HepG2 (cell line): Measurements from ENCODE around the gene MBTD1. TPM values are rescaled to one million over a fixed set of nuclear protein-coding genes. Genes with fewer than 3 reads are reported as not detected.

Experiments used
- ATAC-seq: fragments of 200-7000 bp; cut with Tn5 transposase; 3 replicates; pipeline ENCODE4 v1.9.1; 2020; ENCODE audit warnings: mild to moderate bottlenecking, moderate library complexity
- BruUV-seq: library from RNA; stranded (reverse); fragments of 400-500 nt; replicated peaks from 2 replicates; lab custom pipeline; 2021; lab: Mats Ljungman, UMichigan
- CTCF ChIA-PET: fragments of 300-600 bp; formaldehyde crosslinking; extraction: SDS; loops from one replicate; lab custom pipeline; 2021; ENCODE audit warnings: low total read pairs, inconsistent platforms, low intra/inter-chr PET ratio; lab: Yijun Ruan, JAX
- POLR2A ChIA-PET: fragments of 350-600 bp; sonication (Branson Sonifier 250); formaldehyde crosslinking; loops from one replicate; lab custom pipeline; 2020; ENCODE audit warnings: antibody characterized with exemption, inconsistent platforms; lab: Yijun Ruan, JAX
- DNase-seq: peaks from one replicate; pipeline ENCODE4 v3.0.0-alpha.2; 2015; ENCODE audit warnings: low spot score
- FAIRE-seq: peaks from 3 replicates; lab custom pipeline; 2011; peaks lifted over from hg19 to GRCh38; lab: Jason Lieb, UNC
- H2AFZ ChIP-seq: one replicate; pipeline ENCODE4 v1.6.1; 2011; ENCODE audit warnings: low read length, inconsistent platforms
- H3K27ac ChIP-seq: fragments of 300-600 bp; 3 replicates; pipeline ENCODE4 v1.8.0; 2011; ENCODE audit warnings: mixed run types, mild to moderate bottlenecking, mixed read lengths, low read length, inconsistent platforms; ENCODE audit not compliant: insufficient read depth; ENCODE audit errors: extremely low read length
- H3K27me3 ChIP-seq, 2 experiments: fragments of 200-600 bp in 1 of 2; 2 replicates in 1 of 2; 3 replicates in 1 of 2; pipeline versions ENCODE4 v1.6.0 to v1.8.0; 2011; ENCODE audit warnings: low read length in 2 of 2, mild to moderate bottlenecking in 2 of 2, moderate library complexity in 2 of 2, inconsistent platforms in 1 of 2; ENCODE audit not compliant: insufficient read depth in 2 of 2, control insufficient read depth in 1 of 2
- H3K36me3 ChIP-seq, 2 experiments: fragments of 200-600 bp in 1 of 2; replicated peaks in 1 of 2; 2 replicates in 1 of 2; 3 replicates in 1 of 2; pipeline versions ENCODE4 v1.5.1 to v1.8.0; 2011; ENCODE audit warnings: low read length in 2 of 2, inconsistent platforms in 1 of 2; ENCODE audit not compliant: insufficient read depth in 2 of 2, control insufficient read depth in 1 of 2
- H3K4me1 ChIP-seq: 2 replicates; pipeline ENCODE4 v1.5.1; 2012; ENCODE audit warnings: low read length, inconsistent platforms; ENCODE audit not compliant: insufficient read depth
- H3K4me2 ChIP-seq: 2 replicates; pipeline ENCODE4 v1.6.0; 2011; ENCODE audit warnings: low read depth, low read length, inconsistent platforms
- H3K4me3 ChIP-seq, 3 experiments: fragments of 200-600 bp in 1 of 3; sonication (generic), shearing (Covaris generic) in 1 of 3; replicated peaks in 1 of 3; 2 replicates each; pipeline ENCODE4 v1.5.1; 2011 to 2016; ENCODE audit warnings: low read length in 3 of 3, inconsistent platforms in 2 of 3, low read depth in 2 of 3, mild to moderate bottlenecking in 2 of 3, control low read depth in 1 of 3, mixed read lengths in 1 of 3; ENCODE audit not compliant: insufficient read depth in 1 of 3
- H3K79me2 ChIP-seq: one replicate; pipeline ENCODE4 v1.6.1; 2011; ENCODE audit warnings: low read length, inconsistent platforms; ENCODE audit not compliant: insufficient read depth
- H3K9ac ChIP-seq: 2 replicates; pipeline ENCODE4 v1.6.0; 2011; ENCODE audit warnings: mild to moderate bottlenecking, low read depth, low read length, inconsistent platforms; ENCODE audit not compliant: insufficient read depth
- H3K9me3 ChIP-seq: 2 replicates; pipeline ENCODE4 v1.5.1; 2012; ENCODE audit warnings: mild to moderate bottlenecking, low read length
- H4K20me1 ChIP-seq: 2 replicates; pipeline ENCODE4 v1.6.0; 2011; ENCODE audit warnings: inconsistent platforms, mild to moderate bottlenecking, low read length, moderate library complexity; ENCODE audit not compliant: insufficient read depth
- AKAP8 ChIP-seq: sonication (generic); formaldehyde crosslinking; IDR thresholded peaks from 2 replicates; pipeline ENCODE4 v1.5.1; 2020; ENCODE audit warnings: mild to moderate bottlenecking, missing genetic modification reagents
- CEBPG ChIP-seq: IDR thresholded peaks from 2 replicates; pipeline ENCODE4 v1.6.1; 2016
- EHMT2 ChIP-seq: fragments of 200-600 bp; sonication (generic); IDR thresholded peaks from 2 replicates; pipeline ENCODE4 v1.7.0; 2017; ENCODE audit warnings: antibody characterized with exemption, low read depth, low read length, borderline replicate concordance
- FOXP4 ChIP-seq: sonication (generic); formaldehyde crosslinking; IDR thresholded peaks from 2 replicates; pipeline ENCODE4 v1.4.0; 2020; ENCODE audit warnings: missing genetic modification reagents
- HDAC2 ChIP-seq: sonication (generic); formaldehyde crosslinking; IDR thresholded peaks from 2 replicates; pipeline ENCODE4 v1.4.0; 2020; ENCODE audit warnings: missing genetic modification reagents
- HMGXB3 ChIP-seq: sonication (generic); formaldehyde crosslinking; IDR thresholded peaks from 2 replicates; pipeline ENCODE4 v1.4.0; 2020; ENCODE audit warnings: missing genetic modification reagents, borderline replicate concordance
- MED13 ChIP-seq: sonication (generic); formaldehyde crosslinking; IDR thresholded peaks from 2 replicates; pipeline ENCODE4 v1.5.0; 2020; ENCODE audit warnings: missing genetic modification reagents
- RFX3 ChIP-seq: IDR thresholded peaks from 2 replicates; pipeline ENCODE4 v1.6.1; 2016; ENCODE audit warnings: missing biosample characterization, missing genetic modification reagents
- SIX1 ChIP-seq: sonication (generic); formaldehyde crosslinking; IDR thresholded peaks from 2 replicates; pipeline ENCODE4 v1.4.0; 2020; ENCODE audit warnings: missing genetic modification reagents, borderline replicate concordance
- ZBTB39 ChIP-seq: sonication (generic); formaldehyde crosslinking; IDR thresholded peaks from 2 replicates; pipeline ENCODE4 v1.5.0; 2020; ENCODE audit warnings: missing genetic modification reagents
- ZMAT5 ChIP-seq: sonication (generic); formaldehyde crosslinking; IDR thresholded peaks from 2 replicates; pipeline ENCODE4 v1.5.0; 2020; ENCODE audit warnings: mild to moderate bottlenecking, low read depth, missing genetic modification reagents, borderline replicate concordance
- ZNF101 ChIP-seq: sonication (generic); formaldehyde crosslinking; IDR thresholded peaks from 2 replicates; pipeline ENCODE4 v1.4.0; 2020; ENCODE audit warnings: mild to moderate bottlenecking, low read depth, missing genetic modification reagents, borderline replicate concordance
- ZNF577 ChIP-seq: sonication (generic); formaldehyde crosslinking; IDR thresholded peaks from 2 replicates; pipeline ENCODE4 v1.4.0; 2020; ENCODE audit warnings: mild to moderate bottlenecking, low read depth, missing genetic modification reagents, borderline replicate concordance
- ZNF772 ChIP-seq: sonication (generic); formaldehyde crosslinking; IDR thresholded peaks from 2 replicates; pipeline ENCODE4 v1.5.0; 2020; ENCODE audit warnings: mild to moderate bottlenecking, missing genetic modification reagents
- in situ Hi-C: cut with HindIII; loops from 2 replicates; pipeline ENCODE4 v1.10.0; 2017; ENCODE audit warnings: low pct_unique_long_range_greater_than_20kb; ENCODE audit not compliant: extremely low pct_ligation_motif_present
- intact Hi-C: fragments of 100-400 bp; cut with micrococcal nuclease; formaldehyde crosslinking; loops from one replicate; pipeline ENCODE4 v1.10.0; 2022; ENCODE audit not compliant: unreplicated experiment
- polyA plus RNA-seq, 8 experiments: library from polyadenylated mRNA; depleted of rRNA in 3 of 8; stranded (reverse) in 7 of 8; unstranded in 1 of 8; fragments of >200 nt; fragmentation: Illumina TruSeq in 4 of 8; extraction: Trizol in 4 of 8; gene quantifications; 2 replicates each; pipeline versions ENCODE4 v1.2.1 to v1.2.3, GENCODE V29; 2011 to 2016; ENCODE audit warnings: low read depth in 4 of 8, missing spikeins in 1 of 8, mixed read lengths in 1 of 8; ENCODE audit not compliant: insufficient read depth in 1 of 8
- total RNA-seq, 5 experiments: library from RNA; depleted of rRNA; stranded (reverse); fragments of >200 nt; fragmentation: Illumina TruSeq; extraction: Trizol; gene quantifications; 2 replicates each; pipeline ENCODE4 v1.2.3, GENCODE V29; 2016; ENCODE audit warnings: low read depth in 1 of 5

Gene MBTD1
- total and polyA plus RNA-seq, 2 of the 13 experiments (the other 11 are each of a cell fraction or from before 2014, with no cell fraction given): 20.9 TPM

DNA sequence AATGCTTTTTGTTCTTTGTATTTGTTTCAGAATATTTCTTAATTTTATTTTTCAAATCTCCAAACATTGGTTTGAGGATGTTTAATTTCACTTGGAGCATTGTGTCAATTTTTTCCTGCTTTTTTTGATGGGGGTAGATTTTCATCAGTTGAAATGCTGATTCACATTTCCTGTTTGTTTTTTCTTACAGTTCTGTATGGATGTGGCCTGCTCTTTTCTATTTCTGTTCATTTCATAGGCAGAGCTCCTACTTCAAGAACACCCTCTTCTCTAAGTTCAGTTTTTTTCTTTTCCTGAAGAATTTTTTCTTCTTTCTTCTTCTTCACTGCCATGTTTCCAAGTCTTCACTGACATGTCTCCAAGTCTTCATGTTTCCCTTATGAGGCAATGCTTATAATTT lies 8.8 kb downstream of the MBTD1 start:
- no peak for FAIRE-seq
- intact Hi-C loops: no loop called here
- ATAC-seq: no peak
- H3K27me3 ChIP-seq: no peaks in the 10 kb centered on the region
- H3K4me3 ChIP-seq: no peak overlapping the region
- H3K36me3 ChIP-seq: peaks cover 9 to 28% of the 10 kb centered on the region in 2 experiments
- H3K9ac ChIP-seq: no peak overlapping the region
- no peak overlapping the region for H2AFZ ChIP-seq
- H3K27ac ChIP-seq: no peak overlapping the region
- BruUV-seq: no TSS peak
- ChIA-PET CTCF (no interaction called here), POLR2A (no interaction called here)
- no peak overlapping the region for H3K4me2 ChIP-seq
- DNase-seq: no peak
- peaks cover 37% of the 10 kb centered on the region for H3K4me1 ChIP-seq
- H3K9me3 ChIP-seq: no peaks in the 10 kb centered on the region
- no peak for TF ChIP-seq ZNF101 (CRISPR knock-in tag)
- no peak for TF ChIP-seq CEBPG (CRISPR knock-in tag)
- TF ChIP-seq ZNF577: no peak
- TF ChIP-seq AKAP8: no peak
- TF ChIP-seq ZMAT5 (CRISPR knock-in tag): no peak
- TF ChIP-seq RFX3 (CRISPR knock-in tag): no peak
- no peak for TF ChIP-seq ZNF772 (CRISPR knock-in tag)
- no peak for TF ChIP-seq ZBTB39 (CRISPR knock-in tag)
- no peak for TF ChIP-seq HDAC2
- no peak for TF ChIP-seq MED13 (CRISPR knock-in tag)
- no peak for TF ChIP-seq FOXP4 (CRISPR knock-in tag)
- no peak for TF ChIP-seq SIX1
- no peak for TF ChIP-seq EHMT2
- TF ChIP-seq HMGXB3: no peak
- TF ChIP-seq, all 625 proteins: peak for 0
- peaks cover 17% of the 10 kb centered on the region for H4K20me1 ChIP-seq
- in situ Hi-C loops: no loop called here
- H3K79me2 ChIP-seq: peaks cover 39% of the 10 kb centered on the region
